VCaP (cell line): Measurements from ENCODE around the gene ZNF273.
"Not testable (repeated sequence)": the region's sequence is repeated elsewhere in the genome, so short reads cannot be mapped to it uniquely, and the experiment has no call there.

Source experiments
- H3K27ac ChIP-seq: fragments of 450-650 bp; 2 replicates; pipeline ENCODE4 v1.5.1; 2017
- TF ChIP-seq, protein P1 (sequence below): fragments of 450-650 bp; conservative IDR thresholded peaks from 2 replicates; pipeline ENCODE4 v1.5.1; 2017; ENCODE audit warnings: mild to moderate bottlenecking, moderate library complexity

The ZNF273 gene

DNA sequence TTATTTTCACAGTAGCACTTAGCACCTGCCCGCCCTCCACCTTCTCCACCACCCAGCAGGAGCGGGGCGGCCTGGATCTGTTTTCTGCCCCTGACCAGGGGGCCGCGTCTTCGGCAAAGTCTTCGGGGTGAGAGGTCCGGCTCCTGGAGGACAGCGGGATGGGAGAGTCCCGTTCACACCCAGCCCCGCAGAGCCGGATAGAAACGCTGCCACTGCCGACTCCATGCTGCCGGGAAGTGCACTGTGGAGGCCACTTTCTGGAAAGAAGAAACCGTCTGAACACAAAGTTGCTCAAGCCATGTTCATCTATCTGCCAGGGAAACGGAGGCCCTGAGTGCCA, 14.5 kb upstream of the ZNF273 start:
- TF ChIP-seq, protein P1, sequence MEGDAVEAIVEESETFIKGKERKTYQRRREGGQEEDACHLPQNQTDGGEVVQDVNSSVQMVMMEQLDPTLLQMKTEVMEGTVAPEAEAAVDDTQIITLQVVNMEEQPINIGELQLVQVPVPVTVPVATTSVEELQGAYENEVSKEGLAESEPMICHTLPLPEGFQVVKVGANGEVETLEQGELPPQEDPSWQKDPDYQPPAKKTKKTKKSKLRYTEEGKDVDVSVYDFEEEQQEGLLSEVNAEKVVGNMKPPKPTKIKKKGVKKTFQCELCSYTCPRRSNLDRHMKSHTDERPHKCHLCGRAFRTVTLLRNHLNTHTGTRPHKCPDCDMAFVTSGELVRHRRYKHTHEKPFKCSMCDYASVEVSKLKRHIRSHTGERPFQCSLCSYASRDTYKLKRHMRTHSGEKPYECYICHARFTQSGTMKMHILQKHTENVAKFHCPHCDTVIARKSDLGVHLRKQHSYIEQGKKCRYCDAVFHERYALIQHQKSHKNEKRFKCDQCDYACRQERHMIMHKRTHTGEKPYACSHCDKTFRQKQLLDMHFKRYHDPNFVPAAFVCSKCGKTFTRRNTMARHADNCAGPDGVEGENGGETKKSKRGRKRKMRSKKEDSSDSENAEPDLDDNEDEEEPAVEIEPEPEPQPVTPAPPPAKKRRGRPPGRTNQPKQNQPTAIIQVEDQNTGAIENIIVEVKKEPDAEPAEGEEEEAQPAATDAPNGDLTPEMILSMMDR, result no peak
- H3K27ac ChIP-seq, result no peak overlapping the region

DNA sequence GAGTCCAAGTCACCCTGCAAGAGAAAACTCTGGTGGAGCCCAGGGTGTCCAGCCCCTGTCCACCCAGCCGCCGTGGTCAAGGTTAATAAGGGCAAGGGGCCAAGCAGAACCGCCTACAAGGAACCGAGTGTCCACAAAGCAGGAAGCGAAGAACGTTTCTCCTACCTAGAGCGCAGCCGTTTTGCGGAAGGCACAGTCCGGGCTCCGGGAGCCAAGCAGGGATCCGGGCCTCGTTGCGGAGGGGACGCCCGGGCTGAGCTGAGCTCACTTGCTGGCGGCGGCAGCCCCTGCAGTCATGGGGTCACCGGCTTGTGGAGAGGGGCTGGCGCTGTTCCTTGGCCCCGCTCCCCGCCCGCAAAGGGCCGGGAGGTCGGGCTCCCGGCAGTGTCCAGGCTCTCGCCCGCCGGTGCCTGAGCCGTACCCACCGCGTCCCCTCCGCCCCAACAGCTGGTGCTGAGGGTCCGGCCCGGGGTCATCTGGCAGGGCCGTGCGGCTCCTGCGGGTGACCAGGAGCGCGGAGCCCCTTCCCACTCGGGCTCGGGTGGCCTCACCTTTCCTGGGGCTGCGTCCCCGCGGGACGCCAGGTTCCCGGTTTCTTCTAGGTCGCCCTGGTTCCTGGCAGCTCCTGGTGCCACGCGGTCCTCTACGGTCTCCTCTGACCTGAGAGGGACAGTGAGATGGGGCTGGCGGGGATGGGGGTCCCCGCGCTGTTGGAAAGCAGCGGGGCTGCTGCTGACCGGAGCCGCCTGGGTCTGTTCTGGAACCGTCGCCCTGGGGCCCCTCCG, 14.0 kb upstream of the ZNF273 start:
- TF ChIP-seq, protein P1, result no peak

DNA sequence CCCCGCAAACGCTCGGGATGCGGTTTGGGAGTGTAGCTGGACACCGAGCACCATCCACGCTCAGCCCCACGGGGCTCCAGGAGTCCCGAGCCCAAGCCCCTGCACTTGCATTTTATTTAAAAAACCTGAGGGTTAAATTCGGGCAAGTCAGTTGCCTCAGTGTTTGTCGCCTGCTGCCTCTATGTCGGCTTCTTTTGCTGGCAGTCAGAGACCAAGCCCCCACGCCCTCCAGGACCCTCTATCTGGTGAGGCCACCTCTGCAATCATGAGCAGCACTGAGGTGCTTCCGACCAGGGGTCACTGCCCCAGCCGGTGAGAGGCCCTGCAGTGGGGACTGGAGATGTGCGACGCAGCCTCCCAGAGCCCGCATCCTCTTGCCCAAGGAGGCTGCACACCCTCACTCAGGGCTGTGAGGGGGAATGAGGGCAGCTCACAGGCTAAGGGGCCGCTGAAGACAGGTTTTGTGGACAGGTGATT, 13.3 kb upstream of the ZNF273 start:
- TF ChIP-seq, protein P1, result no peak
- H3K27ac ChIP-seq, result no peak overlapping the region

More for the DNA sequence above, 14.0 kb upstream of the ZNF273 start:
- no peak overlapping the region for H3K27ac ChIP-seq

DNA sequence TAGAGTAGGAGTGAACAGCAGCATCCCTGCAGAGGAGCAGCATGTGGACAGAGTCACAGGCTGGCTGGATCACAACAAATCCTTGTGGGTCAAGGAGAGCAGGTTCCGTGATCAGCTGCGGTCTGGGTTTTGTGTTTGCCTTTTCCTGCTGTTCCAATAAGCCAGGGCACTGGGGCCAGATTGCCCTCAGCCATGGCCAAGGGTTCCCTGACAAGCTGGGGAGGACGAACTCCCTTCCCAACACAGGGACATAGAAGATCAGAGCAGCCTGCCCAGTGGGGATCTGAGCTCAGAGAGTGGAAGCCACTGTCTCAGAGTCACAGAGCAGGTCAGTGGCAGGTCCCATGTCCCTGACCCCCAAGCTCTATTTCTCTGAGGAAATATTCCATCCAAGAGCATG, 12.8 kb upstream of the ZNF273 start:
- not testable (repeated sequence) for H3K27ac ChIP-seq

DNA sequence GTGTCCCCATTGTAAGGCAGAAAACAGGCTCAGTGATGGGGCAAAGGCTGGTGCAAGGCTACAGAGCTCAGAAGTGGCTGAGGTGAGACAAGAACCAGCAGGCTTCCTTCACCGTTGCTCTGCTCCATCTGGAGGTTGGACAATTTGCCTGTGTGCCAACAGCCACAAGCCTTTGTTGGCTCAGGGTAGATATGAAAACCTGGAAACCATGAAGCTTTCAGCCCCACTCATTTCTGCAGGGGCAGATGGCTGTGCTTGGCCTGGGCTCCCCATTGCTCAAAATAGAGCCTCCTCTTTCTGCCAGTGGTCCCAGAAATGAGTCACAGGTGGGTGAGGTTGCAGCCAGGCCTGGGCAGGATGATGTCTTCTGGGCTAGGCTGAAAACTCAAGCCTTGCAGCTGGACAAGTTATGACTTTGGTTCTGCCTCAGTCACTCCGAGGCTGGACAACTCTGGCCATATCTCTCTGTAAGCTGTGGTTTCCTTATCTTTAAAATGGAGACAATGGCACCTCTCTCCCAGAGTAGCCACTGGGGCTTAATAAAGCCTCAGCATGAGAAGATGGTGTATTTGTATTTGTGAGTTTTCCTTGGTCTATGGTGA, 12.2 kb upstream of the ZNF273 start:
- TF ChIP-seq, protein P1, result no peak
- H3K27ac ChIP-seq, result no peak overlapping the region

DNA sequence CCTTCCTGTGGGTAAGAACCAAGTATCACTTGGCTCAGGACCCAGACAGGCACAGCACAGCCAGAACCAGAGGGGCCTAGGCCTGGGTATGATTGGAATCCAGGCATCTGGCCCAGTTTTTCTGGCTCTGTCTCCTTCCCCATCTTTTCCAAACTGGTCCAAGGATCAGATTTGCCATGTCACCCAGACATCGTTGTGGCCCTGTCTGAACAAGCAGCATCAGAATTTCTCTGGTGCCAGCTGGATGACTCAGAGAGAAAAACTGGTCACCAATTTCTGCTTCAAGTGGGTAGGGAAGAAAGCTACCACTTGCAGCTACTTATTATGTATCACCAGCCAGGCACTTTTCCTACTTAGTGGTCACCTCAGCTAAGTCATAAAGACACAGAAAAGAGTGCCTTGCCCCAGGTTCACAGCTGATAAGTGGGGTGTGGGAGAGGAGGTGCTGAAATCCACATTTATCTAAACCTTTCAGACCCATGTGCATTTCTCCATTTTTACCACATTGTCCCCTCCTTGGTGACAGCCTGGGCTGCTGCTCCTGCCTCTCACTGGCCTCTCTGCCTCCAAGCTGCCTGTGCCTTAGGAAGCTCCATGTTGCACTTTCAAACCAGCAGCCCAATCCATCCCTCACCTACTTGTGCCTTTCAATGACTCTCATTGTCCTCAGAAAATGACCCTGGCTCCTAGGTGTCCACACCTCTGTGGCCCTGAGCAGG, 11.6 kb upstream of the ZNF273 start:
- not testable (repeated sequence) for H3K27ac ChIP-seq

DNA sequence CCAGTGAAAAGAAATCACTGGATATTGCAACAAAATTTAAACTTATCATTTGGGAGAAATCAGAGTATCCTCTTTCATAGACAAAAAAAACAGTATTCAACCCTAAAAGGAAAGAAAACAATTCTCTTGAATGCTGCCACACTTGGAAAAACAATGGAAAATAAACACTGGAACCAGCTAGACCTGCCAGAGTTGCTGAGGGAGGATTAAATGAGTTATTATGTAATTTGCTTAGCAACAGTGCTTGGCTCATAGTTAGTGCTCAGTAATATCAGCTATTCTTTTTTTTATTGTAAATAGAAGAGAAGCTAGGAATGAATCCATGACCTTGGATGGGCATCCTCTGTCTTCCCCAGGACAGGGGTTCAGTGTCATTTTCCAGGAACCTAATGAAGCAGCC, 11.0 kb upstream of the ZNF273 start:
- TF ChIP-seq, protein P1, result no peak
- H3K27ac ChIP-seq, result no peak overlapping the region

DNA sequence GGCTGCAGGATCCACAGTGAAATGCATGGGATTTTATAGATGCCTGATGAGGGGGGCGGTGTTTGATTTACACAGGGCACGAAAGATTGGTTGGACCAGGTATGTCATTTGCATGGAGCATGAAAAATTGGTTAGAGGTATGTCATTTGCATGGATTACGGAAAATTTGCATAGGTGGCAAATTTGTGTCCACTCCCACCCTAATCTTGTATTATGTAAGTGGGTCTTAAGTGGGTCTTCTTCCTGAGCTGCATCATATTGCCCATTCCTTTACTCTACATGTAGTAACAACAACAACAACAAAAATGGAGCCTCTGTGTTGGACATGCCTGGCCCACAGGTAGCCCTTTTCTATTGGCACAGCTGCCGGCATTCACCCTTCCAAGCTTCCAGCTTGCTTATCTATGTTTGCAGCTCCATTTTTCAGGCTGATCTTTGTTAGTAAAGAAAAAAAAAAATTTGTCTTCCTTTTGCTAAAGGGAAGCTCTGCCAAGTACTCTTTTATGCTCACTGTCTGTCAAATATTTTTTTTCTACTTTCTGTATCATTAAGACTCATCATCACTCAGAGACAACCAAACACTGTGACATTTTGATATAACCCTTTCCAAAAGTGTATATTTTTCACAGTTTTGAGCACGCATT, 10.3 kb upstream of the ZNF273 start:
- TF ChIP-seq, protein P1, result no peak
- H3K27ac ChIP-seq, result no peak overlapping the region
